ENCODE results near the gene PUDP. TPM values are rescaled to one million over a fixed set of nuclear protein-coding genes. Genes with fewer than 3 reads are reported as not detected.
"Not testable (repeated sequence)": the region's sequence is repeated elsewhere in the genome, so short reads cannot be mapped to it uniquely, and the experiment has no call there.

The PUDP gene
- polyA plus RNA-seq, 3 donors from 2014 or later: 5.4 to 17.4 (median 13.0) TPM

- no peaks in the 10 kb centered on the region for H3K9me3 Mint-ChIP-seq
- no peak overlapping the region for H3K27ac Mint-ChIP-seq
- H3K36me3 Mint-ChIP-seq: no peaks in the 10 kb centered on the region
- H3K4me1 Mint-ChIP-seq: no peaks in the 10 kb centered on the region
- H3K27me3 Mint-ChIP-seq (ENCODE audit: low read depth in 3 of 3): no peaks in the 10 kb centered on the region
- no peak for DNase-seq
- H3K4me3 Mint-ChIP-seq: no peak overlapping the region
These were observed 128.4 kb downstream of the PUDP start for GRCh38 chrX:7019555-7019954.

DNA sequence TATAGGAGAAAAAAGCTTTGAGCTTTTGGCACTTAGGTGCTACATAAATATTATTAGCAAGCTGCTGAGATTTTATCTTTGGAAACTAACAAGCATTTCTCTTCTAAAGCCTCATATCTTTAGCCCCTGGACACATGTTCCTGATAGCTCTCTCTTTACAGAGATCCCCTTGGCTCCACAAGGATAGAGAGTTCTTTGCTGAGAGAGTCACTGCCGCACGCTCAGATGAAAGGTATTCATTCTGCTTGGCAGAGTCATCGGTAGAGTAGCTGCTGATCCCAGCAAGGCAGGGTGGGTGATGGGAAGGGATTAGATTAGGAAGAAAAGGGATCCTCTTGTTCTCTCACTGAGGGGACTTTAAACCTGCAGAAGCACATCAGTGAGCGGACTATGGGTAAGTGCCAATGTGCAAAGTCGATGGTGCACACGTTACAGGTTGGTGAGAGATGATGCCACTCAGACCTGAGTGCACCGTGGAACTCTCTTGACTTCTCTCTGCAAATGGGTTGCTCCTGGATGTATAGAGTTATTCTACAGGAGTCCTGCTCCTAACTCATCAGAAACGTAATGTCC, 135.6 kb downstream of the PUDP start:
- not testable (repeated sequence) for H3K4me3 Mint-ChIP-seq; H3K27me3 Mint-ChIP-seq (ENCODE audit: low read depth in 3 of 3); DNase-seq; H3K4me1 Mint-ChIP-seq; H3K9me3 Mint-ChIP-seq; H3K36me3 Mint-ChIP-seq; H3K27ac Mint-ChIP-seq

DNA sequence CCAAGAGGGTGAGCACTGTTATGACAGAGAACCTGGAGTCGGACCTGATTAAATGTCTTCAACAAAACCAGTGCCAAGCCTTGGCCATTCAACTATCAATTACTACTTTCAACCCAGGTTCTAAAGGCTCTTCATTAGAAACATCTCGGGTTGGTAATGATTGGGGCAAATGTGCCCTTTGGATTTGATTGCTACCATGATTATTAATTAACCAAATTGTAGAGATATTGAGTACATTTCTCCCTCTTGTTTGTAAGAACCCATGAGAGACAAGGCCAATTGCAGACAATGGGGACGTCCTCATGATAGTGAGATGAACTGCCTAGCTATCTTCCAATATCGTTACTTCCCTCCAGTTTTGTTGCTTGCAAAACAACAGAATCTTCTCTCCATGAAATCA, 137.1 kb downstream of the PUDP start:
- H3K9me3 Mint-ChIP-seq; H3K4me3 Mint-ChIP-seq; H3K36me3 Mint-ChIP-seq; H3K27ac Mint-ChIP-seq; DNase-seq; H3K27me3 Mint-ChIP-seq (ENCODE audit: low read depth in 3 of 3); H3K4me1 Mint-ChIP-seq: not testable (repeated sequence)

DNA sequence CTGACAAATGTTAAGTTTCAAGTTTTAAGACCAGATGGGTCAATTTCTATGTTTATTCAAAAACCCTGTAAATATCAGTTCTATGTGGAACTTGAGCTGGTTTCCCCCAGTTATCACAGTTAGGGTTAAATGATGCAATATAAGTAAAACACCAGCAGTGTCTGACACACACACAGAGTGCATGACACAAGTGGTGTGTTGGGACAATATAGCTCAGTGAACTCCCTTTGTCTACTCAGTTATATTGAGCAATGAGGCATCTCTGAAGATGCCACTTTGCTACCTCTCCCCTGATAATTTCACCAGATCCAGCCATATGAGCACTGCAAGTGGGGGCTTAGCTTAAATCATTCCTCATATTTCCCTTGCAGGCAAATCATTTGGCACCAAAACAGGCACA, 140.6 kb downstream of the PUDP start:
- not testable (repeated sequence) for H3K9me3 Mint-ChIP-seq; H3K27ac Mint-ChIP-seq; DNase-seq; H3K4me1 Mint-ChIP-seq; H3K27me3 Mint-ChIP-seq (ENCODE audit: low read depth in 3 of 3); H3K4me3 Mint-ChIP-seq; H3K36me3 Mint-ChIP-seq

Other genes starting within 250 kb of the PUDP start
- 1 to 10 TPM; 1.6 to 3.7 (median 3.5) TPM for gene STS, start 441 bp downstream of the PUDP start, polyA plus RNA-seq